HepG2 (cell line): ENCODE data around the gene PSMD5. TPM values are rescaled to one million over a fixed set of nuclear protein-coding genes. Genes with fewer than 3 reads are reported as not detected.

Experiments
- ELF1 ChIP-seq: sonication (generic); formaldehyde crosslinking; IDR thresholded peaks from 2 replicates; pipeline ENCODE4 v1.4.0; 2020; ENCODE audit warnings: missing genetic modification reagents
- HOXA9 ChIP-seq: sonication (generic); formaldehyde crosslinking; IDR thresholded peaks from 2 replicates; pipeline ENCODE4 v1.8.1; 2022; ENCODE audit warnings: missing genetic modification reagents, mild to moderate bottlenecking, moderate library complexity, borderline replicate concordance
- SRY ChIP-seq: sonication (generic); formaldehyde crosslinking; IDR thresholded peaks from 2 replicates; pipeline ENCODE4 v1.8.0; 2022; ENCODE audit warnings: mild to moderate bottlenecking, missing genetic modification reagents
- STAG1 ChIP-seq: sonication (generic); formaldehyde crosslinking; IDR thresholded peaks from 2 replicates; pipeline ENCODE4 v1.4.0; 2020; ENCODE audit warnings: missing genetic modification reagents
- ZKSCAN5 ChIP-seq: sonication (generic); formaldehyde crosslinking; IDR thresholded peaks from 2 replicates; pipeline ENCODE4 v1.5.1; 2020; ENCODE audit warnings: mild to moderate bottlenecking, missing genetic modification reagents
- ZNF296 ChIP-seq: sonication (generic); formaldehyde crosslinking; conservative IDR thresholded peaks from 2 replicates; pipeline ENCODE4 v1.5.0; 2020; ENCODE audit warnings: mild to moderate bottlenecking, missing genetic modification reagents
- ZNF574 ChIP-seq: sonication (generic); formaldehyde crosslinking; IDR thresholded peaks from 2 replicates; pipeline ENCODE4 v1.4.0; 2020; ENCODE audit warnings: missing genetic modification reagents
- ZNF7 ChIP-seq: IDR thresholded peaks from 2 replicates; pipeline ENCODE4 v1.6.1; 2016; ENCODE audit warnings: missing biosample characterization, missing genetic modification reagents
- polyA plus RNA-seq, 8 experiments: library from polyadenylated mRNA; depleted of rRNA in 3 of 8; stranded (reverse) in 7 of 8; unstranded in 1 of 8; fragments of >200 nt; fragmentation: Illumina TruSeq in 4 of 8; extraction: Trizol in 4 of 8; gene quantifications; 2 replicates each; pipeline versions ENCODE4 v1.2.1 to v1.2.3, GENCODE V29; 2011 to 2016; ENCODE audit warnings: low read depth in 4 of 8, missing spikeins in 1 of 8, mixed read lengths in 1 of 8; ENCODE audit not compliant: insufficient read depth in 1 of 8
- total RNA-seq, 5 experiments: library from RNA; depleted of rRNA; stranded (reverse); fragments of >200 nt; fragmentation: Illumina TruSeq; extraction: Trizol; gene quantifications; 2 replicates each; pipeline ENCODE4 v1.2.3, GENCODE V29; 2016; ENCODE audit warnings: low read depth in 1 of 5
- TF ChIP-seq, protein P1 (sequence below), 2 experiments: IDR thresholded peaks; 2 replicates each; pipeline ENCODE4 v1.6.1; 2011 to 2012; ENCODE audit warnings: low read length in 2 of 2, borderline replicate concordance in 1 of 2, low read depth in 1 of 2, mild to moderate bottlenecking in 1 of 2, moderate library complexity in 1 of 2
- TF ChIP-seq, protein P2 (sequence below): IDR thresholded peaks from 2 replicates; pipeline ENCODE4 v1.6.1; 2016; ENCODE audit warnings: mild to moderate bottlenecking, missing biosample characterization, missing genetic modification reagents
- TF ChIP-seq, protein P3 (sequence below): sonication (generic); formaldehyde crosslinking; IDR thresholded peaks from 2 replicates; pipeline ENCODE4 v1.4.0; 2020; ENCODE audit warnings: missing genetic modification reagents

Gene PSMD5
- total and polyA plus RNA-seq, 2 of the 13 experiments (the other 11 are each of a cell fraction or from before 2014, with no cell fraction given): 12.7 to 18.1 TPM

DNA sequence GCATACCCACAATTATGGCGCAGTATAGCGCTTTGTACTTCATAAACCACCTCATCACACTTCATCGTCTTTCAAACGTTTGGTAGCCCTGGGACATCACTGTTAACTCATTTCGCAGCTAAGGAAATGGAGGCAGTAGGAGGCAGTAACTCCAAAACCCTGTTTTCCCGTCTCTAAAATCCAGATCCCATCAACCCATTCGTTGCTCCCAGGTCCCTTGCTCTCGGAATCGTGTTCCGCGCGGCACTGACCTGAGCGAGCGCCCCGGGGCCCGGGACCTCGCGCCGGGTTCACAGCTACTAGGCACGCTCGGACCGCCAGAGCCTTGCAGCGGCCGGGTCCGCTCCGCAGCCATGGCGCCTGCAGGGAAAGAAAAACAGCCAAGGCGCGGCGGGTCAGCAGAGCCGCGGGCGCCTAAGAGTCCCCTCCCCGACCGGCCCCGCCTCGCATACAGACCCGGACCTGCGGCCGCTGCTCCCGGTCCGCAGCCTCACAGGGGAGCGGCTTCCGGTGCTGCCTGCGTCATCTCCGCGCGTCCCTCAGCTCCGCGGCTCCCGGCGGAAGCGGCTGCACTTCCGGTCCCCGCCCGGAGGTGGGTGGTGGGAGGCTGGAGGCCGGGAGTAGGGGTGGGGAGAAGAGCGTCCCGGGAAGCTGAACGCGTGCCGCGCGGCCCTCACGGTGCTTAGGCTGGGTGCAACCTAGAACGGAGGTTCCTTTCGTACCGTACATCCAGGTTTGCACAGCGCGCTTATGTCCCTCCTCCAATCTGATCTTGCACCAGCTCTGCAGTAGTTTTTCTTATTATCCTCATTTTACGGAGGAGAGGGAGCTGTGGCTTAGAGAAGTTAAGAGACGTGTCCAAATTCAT is 49.6 kb downstream of the PSMD5 start, which contains the start of gene FBXW2 (continued):
- TF ChIP-seq, protein P1, sequence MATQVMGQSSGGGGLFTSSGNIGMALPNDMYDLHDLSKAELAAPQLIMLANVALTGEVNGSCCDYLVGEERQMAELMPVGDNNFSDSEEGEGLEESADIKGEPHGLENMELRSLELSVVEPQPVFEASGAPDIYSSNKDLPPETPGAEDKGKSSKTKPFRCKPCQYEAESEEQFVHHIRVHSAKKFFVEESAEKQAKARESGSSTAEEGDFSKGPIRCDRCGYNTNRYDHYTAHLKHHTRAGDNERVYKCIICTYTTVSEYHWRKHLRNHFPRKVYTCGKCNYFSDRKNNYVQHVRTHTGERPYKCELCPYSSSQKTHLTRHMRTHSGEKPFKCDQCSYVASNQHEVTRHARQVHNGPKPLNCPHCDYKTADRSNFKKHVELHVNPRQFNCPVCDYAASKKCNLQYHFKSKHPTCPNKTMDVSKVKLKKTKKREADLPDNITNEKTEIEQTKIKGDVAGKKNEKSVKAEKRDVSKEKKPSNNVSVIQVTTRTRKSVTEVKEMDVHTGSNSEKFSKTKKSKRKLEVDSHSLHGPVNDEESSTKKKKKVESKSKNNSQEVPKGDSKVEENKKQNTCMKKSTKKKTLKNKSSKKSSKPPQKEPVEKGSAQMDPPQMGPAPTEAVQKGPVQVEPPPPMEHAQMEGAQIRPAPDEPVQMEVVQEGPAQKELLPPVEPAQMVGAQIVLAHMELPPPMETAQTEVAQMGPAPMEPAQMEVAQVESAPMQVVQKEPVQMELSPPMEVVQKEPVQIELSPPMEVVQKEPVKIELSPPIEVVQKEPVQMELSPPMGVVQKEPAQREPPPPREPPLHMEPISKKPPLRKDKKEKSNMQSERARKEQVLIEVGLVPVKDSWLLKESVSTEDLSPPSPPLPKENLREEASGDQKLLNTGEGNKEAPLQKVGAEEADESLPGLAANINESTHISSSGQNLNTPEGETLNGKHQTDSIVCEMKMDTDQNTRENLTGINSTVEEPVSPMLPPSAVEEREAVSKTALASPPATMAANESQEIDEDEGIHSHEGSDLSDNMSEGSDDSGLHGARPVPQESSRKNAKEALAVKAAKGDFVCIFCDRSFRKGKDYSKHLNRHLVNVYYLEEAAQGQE (IDR thresholded peaks at IDR 0.05; ENCODE audit: borderline replicate concordance in 1 of 2, low read depth in 1 of 2, low read length in 2 of 2): peak in 1 of 2 experiments; percentile 35; a peak in 1 of 4 replicates
- TF ChIP-seq ZNF7 (peak; percentile 36; the same call in 1 of the 2 replicates), HOXA9 (CRISPR knock-in tag) (no peak), ZNF296 (CRISPR knock-in tag) (no peak), ELF1 (CRISPR knock-in tag) (peak; percentile 98), SRY (CRISPR knock-in tag) (peak; percentile 87), STAG1 (peak; percentile 21; the same call in 1 of the 2 replicates), ZKSCAN5 (CRISPR knock-in tag) (no peak), ZNF574 (peak; percentile 96)
- TF ChIP-seq, protein P2, sequence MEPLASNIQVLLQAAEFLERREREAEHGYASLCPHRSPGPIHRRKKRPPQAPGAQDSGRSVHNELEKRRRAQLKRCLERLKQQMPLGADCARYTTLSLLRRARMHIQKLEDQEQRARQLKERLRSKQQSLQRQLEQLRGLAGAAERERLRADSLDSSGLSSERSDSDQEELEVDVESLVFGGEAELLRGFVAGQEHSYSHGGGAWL: peak; percentile 83
- TF ChIP-seq, protein P3, sequence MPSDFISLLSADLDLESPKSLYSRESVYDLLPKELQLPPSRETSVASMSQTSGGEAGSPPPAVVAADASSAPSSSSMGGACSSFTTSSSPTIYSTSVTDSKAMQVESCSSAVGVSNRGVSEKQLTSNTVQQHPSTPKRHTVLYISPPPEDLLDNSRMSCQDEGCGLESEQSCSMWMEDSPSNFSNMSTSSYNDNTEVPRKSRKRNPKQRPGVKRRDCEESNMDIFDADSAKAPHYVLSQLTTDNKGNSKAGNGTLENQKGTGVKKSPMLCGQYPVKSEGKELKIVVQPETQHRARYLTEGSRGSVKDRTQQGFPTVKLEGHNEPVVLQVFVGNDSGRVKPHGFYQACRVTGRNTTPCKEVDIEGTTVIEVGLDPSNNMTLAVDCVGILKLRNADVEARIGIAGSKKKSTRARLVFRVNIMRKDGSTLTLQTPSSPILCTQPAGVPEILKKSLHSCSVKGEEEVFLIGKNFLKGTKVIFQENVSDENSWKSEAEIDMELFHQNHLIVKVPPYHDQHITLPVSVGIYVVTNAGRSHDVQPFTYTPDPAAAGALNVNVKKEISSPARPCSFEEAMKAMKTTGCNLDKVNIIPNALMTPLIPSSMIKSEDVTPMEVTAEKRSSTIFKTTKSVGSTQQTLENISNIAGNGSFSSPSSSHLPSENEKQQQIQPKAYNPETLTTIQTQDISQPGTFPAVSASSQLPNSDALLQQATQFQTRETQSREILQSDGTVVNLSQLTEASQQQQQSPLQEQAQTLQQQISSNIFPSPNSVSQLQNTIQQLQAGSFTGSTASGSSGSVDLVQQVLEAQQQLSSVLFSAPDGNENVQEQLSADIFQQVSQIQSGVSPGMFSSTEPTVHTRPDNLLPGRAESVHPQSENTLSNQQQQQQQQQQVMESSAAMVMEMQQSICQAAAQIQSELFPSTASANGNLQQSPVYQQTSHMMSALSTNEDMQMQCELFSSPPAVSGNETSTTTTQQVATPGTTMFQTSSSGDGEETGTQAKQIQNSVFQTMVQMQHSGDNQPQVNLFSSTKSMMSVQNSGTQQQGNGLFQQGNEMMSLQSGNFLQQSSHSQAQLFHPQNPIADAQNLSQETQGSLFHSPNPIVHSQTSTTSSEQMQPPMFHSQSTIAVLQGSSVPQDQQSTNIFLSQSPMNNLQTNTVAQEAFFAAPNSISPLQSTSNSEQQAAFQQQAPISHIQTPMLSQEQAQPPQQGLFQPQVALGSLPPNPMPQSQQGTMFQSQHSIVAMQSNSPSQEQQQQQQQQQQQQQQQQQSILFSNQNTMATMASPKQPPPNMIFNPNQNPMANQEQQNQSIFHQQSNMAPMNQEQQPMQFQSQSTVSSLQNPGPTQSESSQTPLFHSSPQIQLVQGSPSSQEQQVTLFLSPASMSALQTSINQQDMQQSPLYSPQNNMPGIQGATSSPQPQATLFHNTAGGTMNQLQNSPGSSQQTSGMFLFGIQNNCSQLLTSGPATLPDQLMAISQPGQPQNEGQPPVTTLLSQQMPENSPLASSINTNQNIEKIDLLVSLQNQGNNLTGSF (CRISPR knock-in tag): 0 out of 2 replicates have a peak, but pooled peaks have one; percentile 69
